Muscle of back (tissue), 11 donors: Measurements from ENCODE around the gene COPZ1. TPM values are rescaled to one million over a fixed set of nuclear protein-coding genes. Genes with fewer than 3 reads are reported as not detected.
A peak's percentile ranks its signal among the peaks of the same experiment; 100 is the strongest.
"Not testable (repeated sequence)": the region's sequence is repeated elsewhere in the genome, so short reads cannot be mapped to it uniquely, and the experiment has no call there.

ENCODE experiments used
- DNase-seq, 3 donors: peaks; one replicate each; pipeline versions ENCODE4 v3.0.0 to v3.0.0-alpha.2; 2013
- polyA plus RNA-seq, 10 donors: library from polyadenylated mRNA; unstranded; fragments of 120-200 nt; gene quantifications; one replicate each; pipeline ENCODE4 v1.2.1, GENCODE V29; 2013; ENCODE audit not compliant: insufficient read length in 10 of 10

COPZ1 gene
- polyA plus RNA-seq, 10 donors, result 122 to 155 (median 138) TPM

DNA sequence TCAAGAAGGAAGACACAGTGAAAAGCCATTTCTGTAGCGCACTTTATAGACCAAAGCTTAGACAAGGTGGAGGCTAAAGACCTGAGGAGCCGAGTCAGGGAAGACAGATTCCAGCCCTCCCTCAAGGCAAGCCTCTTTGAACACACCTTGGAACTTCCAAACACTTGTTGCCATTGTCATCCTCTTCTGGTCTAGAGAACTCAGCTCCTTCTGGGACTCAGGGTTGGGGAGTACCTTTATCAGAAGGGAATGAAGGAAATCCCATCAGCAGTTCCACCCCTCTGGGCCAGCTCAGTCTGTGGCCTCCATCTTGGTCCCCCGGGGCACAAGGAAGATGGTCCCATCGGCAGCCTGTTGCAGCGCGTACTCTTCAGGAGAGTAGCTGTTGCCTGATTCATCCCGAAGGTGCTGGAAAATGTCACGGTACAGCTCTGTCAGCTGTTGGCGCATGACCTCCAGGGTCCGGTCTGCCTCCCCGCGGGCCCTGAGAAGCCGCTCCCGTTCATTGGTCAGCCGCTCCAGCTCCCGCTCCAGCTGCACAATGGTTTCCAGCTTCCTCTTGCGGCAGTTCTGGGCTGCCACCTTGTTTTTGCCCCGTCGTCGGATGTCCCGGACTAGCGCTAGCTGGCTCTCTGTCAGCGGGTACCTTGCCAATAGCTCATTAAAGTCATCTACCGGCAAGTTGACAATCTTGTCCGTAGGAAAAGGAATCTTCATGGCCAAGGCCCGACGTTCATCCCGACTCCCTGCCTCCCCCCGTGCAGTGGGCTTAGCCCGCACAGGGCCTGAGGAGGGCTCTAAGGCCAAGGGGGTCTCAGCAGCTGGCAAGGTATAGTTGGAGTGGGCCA, 32.6 kb upstream of the COPZ1 start:
- DNase-seq, result no peak

DNA sequence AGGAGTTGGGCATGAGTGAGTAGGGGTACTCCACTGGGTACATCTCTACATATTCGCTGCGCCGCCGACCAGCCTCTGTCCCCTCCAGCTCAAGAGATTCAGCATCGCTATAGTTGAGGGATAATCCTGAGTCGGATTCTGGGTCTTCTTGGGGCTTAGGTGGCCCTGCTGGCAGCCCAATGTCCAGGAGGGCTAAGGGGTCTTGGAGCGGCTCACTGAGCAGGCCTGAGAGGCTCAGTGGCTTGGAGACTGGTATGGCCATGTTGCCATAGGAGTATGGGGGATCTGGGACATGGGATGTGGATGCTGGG, 32.0 kb upstream of the COPZ1 start:
- DNase-seq, result no peak

DNA sequence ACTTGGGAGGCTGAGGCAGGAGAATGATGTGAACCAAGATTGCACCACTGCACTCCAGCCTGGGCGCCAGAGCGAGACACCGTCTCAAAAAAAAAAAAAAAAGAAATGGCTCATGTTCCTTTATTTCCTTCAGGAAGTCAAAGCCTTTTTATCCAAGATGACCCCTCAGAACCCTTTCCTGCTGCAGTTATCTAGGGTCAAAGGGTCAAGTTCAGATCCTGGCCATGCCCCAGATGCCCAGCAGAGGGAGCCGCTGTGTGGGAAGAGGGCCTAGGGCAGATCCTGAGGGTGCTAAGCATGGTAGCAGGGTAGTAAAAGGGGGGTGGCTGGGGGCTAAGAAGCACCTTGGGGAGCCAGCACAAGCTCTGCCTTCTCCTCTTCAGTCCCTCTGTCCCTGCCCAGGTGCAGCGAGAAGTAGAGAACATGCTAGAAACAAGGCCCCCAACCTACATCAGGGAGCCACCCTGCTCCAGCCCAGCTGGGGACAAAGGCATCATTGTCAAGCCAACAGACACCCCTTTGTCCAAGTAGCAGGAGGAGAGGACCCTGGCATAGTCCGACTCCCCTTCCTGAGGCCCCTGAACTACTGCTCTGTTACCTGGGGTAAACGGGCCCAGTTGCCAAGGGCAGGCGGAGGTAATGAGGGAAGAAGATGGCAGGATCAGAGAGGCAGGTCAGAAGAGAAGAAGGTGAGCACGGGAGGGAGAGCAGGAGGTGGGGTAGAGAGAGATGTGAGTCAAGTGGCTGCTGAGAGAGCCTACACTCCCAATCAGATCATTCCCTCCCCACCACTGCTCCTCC, 30.6 kb upstream of the COPZ1 start:
- no peak for DNase-seq

DNA sequence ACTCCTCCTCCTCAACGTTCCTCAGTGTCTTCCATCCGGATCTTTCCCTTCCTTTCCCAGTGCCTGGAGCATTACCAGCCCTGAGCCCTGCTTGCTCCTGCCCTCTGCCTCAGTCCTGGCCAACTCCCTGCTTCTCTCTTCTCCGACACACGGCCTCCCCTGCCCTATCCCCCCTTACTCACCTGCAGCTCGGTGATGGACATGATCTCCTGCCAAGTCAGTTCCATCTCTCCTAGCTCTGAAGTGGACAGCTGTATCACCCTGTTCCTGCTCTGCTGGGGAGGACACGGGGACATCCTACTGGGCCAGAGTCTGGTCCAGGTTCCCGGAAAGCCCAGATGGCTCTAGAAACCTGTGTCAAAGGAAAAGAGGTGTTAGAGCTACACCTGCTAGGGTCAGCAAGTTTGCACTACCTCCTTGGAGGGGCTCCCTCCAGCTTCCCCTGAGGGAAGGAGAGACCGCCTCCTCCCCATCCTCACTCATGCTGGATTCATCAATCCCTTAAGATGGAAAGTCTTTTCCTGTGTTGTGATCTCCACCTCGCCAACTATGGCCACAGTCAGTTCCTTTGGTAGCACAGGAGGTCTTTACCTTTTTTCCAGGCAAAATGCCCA, 29.9 kb upstream of the COPZ1 start:
- DNase-seq, result no peak

DNA sequence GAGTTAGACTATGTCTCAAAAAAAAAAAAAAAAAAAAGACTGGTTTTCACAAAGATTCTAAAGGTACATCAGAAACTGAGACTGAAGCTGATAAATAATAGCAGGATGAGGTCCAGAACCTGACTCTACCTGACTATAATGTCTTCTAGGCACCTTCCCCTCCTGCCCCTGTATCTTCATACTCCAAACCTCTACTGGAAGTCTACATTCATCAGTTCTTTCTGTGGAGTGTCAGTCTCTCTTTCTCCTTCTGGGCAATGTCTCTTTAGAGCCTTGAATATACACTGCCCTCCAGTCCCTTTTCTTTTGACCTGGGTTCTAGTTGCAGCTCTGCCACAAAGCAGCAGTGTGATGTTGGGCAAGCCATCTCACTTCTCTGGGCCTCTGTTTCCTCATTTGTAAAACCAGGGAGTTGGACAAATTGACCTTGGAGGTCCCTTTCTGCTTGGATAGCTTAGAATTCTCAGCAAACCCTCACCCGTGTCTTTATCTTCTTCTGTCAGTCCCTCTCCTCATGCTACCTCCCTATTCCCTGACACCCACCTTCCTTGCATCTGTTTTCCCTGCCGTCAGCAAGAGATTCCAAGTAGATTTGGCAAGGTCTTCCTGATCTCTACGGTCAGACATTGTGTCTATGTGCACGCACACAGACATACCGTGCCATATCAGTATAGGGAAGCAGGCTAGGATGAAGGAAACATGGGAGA, 28.4 kb upstream of the COPZ1 start:
- no peak for DNase-seq

DNA sequence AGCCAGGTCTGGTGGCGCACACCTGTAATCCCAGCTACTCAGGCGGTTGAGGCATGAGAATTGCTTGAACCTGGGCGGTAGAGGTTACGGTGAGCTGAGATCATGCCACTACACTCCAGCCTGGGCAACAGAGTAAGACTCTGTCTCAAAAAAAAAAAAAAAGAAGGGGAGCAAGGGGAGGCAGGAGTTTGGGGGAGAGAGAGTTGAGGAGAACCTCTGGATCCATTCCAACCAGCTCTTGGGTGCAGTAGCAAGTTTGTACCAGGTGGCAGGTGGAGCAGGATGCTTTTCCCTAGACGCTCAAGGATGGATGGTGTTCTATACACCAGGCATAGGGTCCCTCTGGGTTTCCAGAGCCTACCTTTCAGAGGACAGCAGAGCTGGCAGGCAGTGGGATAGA, 26.0 kb upstream of the COPZ1 start:
- no peak for DNase-seq

DNA sequence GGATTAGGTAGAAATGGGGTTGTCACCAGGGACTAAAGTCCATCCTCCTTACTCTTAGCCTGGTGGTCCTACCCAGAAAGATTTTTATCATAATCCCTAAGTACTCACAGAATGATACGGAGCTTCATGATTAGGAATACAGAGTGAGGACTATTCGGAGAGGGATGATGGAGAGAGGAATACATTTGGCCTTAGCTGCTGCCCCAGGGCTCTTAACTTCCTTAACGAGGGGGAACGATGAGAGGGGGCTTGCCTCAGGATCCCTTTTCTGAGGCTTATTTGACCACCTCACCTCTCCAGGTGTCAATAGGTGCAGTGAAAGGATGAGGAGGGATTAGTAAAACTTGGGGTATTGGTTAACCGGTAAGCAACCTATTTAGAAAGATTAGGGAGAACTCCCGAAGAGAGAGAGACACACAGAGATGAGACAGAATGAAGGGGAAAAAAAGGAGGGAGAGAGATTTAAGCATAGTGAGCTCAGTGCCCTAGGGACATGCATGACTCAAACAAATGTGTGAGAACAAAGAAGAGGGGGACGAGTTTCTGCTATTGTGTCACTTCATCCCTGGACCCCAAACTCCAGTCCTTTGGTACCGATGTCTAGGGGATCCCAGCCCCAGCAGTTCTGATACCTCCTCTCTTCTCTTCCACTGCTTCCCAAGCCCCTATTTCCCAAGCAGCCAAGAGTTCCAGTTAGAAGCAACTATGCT, 25.3 kb upstream of the COPZ1 start:
- no peak for DNase-seq

DNA sequence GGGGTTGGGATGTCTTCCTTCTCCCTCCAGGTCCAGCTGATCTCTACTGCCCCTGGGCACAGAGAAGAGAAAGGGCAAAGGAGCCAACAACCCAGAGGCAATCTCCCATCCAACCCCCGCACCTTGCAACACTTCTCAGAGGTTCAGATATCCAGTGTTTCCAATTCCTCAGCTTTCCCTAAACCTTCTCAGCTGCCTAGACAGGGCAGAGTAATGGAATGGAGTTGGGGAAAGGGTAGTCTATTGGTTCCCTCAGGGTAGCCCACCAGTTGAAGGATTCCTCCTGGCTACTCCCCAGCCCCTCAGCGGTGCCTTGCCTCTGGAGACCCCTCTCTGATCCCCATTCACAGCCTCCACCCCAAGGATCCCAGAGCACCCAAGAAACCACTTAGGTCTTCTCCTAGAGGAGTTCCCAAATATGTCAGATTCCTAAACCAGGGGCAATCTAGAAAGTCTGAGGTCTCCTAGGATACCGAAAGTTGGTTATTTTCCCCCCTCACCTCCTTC, 24.7 kb upstream of the COPZ1 start:
- DNase-seq, result no peak

DNA sequence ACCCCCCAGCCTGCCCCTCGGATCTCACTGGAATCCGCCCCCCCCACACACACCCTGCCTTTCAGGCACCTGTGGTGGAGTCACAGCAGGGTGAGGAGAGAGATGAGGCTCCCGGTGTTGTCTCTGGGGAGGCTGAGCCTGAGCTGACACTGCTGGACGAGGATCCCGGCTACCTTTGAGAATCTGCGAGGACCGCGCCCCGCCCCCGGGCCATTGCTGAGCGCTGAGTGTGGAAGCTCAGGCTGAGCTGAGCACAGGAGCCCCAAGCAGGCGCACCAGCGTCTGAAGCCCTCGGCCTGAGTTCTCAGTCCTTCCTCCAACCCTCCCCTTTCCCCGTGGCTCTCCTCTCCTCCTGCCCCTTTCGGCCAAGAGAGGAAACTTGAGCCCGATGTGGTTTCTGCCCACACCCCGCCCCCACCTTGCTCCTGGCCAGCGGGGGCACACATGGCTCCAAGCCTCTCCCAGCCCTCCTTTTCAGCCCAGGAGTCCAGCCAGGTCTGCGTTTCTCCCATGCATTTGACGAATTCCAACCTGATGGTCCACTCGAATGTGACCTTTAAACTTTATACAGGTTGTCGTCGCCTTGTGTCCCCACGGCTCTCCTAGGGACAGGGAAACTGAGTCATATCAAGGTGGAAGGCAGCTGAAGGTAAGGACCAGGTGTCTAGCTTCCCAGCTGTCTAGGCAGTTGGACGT, 24.1 kb upstream of the COPZ1 start, which contains the start of gene NFE2:
NFE2 (minus strand) TSS at position 284 of the 696 bp plus-strand sequence. CDS start 5,767 bp downstream, outside the sequence.
- peak in 2 of 3 donors; percentile 42 to 68 for DNase-seq

DNA sequence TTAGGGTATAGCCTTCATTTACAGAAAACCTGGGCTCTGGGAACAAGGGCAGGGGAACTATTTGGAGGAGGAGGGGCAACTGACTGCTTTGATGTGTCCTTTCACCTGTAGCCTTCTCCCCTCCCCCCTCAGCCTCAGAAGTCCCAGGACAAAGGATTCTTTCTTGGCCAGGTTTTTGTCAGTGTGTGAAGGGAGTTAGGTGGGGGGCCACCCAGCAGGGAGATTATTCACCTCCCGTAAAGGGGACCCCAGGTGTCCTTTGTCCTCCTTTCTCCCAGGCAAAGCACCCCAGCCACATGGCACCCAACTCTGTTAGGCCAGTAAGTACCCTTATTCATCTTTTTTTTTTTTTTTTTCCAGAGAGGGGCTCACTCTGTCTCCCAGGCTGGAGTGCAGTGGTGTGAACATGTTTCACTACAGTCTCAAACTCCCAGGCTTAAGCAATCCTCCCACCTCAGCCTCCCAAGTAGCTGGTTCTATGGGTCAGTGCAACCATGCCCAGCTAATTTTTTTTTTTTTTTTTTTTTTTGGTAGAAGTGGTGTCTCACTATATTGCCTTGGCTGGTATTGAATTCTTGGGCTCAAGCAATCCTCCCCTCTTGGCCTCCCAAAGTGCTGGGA, 23.4 kb upstream of the COPZ1 start:
- no peak for DNase-seq

DNA sequence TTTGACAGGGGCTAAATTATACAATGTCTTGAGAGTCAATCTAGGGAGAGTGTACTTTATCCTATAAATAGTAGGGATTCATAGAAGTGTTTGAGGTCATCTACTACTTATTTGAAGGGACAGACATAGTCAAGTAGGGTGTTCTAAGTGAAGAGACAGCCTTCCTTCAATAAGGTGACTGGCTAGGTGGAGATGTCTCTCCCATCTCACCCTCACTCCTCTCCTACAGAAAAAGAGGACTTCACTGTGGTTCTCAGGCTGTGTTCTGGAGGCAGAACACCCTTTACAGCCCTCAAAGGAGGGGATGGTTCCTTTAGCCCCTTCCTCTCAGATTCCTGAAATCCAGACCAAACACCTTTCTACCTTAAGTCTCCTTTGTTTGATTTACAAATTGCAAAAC, 21.3 kb upstream of the COPZ1 start:
- no peak for DNase-seq

DNA sequence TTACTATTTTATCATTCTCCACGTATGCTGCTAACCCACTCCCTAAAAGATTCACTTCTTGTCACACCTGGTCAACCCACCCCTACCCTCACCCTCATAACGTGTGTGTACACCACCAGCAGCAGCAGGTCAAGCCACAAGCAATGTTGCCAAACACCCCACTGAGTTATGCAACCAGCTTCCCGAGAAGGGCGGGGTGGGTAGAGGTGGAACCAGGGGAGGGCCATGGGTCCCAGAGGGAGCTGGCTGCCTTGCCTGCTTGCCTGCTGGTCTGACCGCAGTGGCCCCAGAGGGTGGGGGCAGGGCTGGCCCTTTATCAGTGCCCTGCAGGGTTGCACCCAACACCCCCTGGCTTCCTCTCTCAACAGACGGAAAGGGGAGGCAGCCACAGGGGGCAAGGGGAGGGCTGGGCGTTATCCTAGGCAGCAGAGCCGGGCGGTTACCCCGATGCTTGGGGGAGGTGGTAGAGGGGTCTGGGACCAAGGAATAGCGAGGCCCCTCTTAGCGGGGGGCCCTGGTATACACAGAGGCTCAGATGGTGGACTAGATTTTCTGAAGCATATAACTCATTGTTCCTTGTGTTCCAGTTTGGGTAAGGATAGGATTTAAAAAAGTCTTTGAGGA, 20.6 kb upstream of the COPZ1 start:
- no peak for DNase-seq

DNA sequence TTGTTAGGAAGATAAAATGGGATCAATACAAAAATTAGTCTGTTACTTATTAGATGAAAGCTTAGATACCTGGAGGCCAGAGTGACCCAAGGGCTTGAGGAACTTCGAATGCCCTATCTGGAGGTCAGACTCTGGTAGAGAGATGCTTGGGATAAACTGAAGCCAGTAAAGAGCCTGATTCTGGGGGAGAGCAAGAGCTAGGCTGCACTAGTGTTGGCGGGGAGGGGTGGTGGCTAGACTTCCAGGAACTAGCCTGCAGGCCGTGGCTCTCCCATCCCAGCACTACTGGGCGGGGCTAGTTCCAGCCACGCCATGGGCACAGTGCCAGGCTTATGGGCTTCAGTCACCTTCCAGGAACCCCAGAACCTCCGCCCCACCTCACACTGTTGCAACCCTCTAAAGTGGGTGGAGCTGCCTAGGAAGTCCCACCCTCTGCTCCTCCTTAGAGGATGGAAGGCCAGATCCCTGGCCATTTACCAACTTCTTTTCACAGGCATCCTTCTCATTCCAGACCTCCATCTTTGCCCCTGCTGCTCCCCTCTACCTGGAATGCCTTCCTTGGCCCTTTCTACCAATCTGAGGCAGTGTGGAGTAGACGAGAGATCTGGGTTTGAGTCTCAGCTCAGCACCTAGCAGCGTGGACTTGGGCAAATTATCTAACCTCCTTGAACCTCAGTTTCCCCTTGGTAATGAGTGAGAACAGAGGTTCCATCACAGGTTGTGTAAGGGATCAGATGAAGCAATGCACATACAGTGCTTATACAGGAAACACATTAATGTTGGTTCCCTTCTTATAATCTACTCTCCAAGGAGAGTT, 17.8 kb upstream of the COPZ1 start:
- no peak for DNase-seq

DNA sequence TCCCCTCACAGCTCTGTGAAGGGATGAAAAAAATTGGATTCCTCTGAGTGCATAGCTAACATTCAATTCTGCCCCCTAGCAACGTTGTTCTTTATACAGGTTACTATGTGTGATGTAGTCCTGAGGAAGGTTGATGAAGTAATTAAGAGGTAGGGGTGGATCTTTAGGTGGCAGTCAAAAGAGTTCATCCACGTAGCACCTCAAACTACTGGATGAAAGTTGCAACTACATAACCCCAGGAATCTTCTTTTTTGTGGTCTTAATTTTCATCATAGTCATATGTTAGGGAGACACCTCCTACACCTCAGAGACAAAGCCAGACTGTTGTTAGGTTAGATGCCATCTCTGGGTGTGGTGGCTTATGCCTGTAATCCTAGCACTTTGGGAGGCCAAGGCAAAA, 13.9 kb upstream of the COPZ1 start:
- DNase-seq, result no peak

DNA sequence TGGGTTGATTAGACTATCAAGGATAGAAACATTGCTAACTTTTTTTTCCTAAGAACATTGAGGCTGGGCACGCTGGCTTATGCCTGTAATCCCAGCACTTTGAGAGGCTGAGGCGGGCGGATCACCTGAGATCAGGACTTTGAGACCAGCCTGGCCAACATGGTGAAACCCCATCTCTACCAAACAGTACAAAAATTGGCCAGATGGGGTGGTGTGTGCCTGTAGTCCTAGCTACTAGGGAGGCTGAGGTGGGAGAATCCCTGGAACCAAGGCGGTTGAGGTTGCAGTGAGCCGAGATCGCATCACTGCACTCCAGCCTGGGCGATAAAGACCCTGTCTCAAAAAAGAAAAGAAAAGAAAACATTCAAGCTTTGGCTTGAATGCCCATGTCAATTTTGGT, 12.6 kb upstream of the COPZ1 start:
- DNase-seq, result not testable (repeated sequence)

DNA sequence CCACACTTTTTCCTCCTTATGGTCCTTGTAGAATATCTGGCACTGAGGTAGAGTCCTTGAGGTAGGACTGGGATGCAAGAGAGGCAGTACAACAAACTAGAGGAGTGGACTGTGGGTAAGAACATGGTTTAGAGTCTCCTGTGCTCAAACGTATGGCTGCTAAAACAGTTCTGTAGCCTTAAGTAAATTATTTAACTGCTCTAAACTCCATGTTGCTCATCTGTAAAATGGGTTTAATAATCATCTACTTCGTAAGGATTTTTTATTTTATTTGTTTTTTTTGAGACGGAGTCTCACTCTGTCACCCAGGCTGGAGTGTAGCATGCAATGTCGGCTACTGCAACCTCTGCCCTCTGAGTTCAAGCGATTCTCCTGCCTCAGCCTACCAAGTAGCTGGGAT, 3.6 kb upstream of the COPZ1 start:
- no peak for DNase-seq

DNA sequence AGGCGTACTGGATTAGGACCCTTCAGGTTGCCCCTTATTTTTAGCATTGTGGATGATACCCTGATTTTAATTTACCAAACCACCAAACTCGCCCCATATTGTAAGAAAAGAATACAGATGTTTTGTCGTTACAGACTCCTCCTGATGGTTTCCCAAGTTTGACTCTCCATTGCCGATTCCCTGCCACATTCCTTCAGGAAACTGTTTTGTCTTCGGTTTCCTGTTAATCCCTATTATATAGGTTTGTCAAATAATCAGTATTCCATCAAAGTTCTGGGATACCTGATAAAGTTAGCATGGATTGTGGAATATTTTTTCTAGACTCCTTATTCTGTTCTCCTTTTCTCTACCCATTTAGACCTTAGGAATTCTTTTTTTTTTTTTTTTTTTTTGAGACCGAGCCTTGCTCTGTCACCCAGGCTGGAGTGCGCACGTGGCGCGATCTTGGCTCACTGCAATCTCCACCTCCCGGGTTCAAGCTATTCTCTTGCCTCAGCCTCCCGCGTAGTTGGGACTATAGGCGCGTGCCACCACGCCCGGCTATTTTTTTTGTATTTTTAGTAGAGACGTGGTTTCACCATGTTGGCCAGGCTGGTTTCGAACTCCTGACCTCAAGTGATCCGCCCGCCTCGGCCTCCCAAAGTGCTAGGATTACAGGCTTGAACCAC, 645 bp downstream of the COPZ1 start:
- not testable (repeated sequence) for DNase-seq
